ENCODE data around the gene TM9SF1. TPM values are rescaled to one million over a fixed set of nuclear protein-coding genes. Genes with fewer than 3 reads are reported as not detected.
A peak's percentile ranks its signal among the peaks of the same experiment; 100 is the strongest.

TM9SF1 gene
- total and polyA plus RNA-seq, 9 of the 15 experiments (the other 6 are each of a cell fraction or from before 2014, with no cell fraction given) = 5.3 to 20.3 (median 11.8) TPM

DNA sequence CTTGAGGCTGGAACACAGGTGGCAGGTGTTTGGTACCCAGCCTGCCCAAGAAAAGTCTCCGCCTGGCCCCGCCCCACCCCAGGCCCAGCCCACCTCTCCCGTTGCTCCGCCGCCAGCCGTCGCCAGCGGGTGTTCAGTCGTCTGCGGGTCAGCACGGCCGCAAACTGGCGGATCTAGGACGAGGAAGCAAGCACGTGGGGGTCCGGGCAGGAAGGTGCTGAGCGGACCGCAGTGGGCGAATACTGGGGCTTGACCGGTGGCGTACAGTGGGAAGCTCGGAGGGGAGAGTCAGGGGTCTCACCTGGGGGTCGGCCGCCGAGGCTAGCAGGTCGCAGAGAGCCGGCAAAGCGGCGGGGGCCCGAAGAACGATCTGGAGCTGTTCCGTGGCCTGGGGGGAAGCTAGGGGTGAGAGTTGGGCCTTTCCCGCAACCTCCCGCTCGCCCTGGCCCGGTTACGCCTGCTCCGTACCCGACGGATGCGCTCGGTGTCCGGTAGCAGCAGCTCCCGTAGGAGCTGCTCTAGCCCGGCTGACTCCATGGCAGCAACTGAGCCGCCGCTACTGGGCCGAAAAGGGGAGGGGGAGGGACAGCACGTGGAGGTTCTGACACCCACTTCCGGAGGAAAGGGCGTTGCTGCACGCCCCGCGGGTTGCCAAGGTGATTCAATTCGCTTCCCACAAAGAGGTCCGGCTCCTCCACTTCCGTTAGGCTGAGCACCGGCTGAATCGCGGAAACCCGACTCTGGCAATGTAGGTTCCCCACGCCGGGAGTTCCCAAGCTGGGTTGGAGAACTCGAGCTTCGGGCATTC, 6.8 kb downstream of the TM9SF1 start, which contains the start of gene IPO4 (continued):
- TF ChIP-seq, protein P1, sequence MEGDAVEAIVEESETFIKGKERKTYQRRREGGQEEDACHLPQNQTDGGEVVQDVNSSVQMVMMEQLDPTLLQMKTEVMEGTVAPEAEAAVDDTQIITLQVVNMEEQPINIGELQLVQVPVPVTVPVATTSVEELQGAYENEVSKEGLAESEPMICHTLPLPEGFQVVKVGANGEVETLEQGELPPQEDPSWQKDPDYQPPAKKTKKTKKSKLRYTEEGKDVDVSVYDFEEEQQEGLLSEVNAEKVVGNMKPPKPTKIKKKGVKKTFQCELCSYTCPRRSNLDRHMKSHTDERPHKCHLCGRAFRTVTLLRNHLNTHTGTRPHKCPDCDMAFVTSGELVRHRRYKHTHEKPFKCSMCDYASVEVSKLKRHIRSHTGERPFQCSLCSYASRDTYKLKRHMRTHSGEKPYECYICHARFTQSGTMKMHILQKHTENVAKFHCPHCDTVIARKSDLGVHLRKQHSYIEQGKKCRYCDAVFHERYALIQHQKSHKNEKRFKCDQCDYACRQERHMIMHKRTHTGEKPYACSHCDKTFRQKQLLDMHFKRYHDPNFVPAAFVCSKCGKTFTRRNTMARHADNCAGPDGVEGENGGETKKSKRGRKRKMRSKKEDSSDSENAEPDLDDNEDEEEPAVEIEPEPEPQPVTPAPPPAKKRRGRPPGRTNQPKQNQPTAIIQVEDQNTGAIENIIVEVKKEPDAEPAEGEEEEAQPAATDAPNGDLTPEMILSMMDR (IDR thresholded peaks at IDR 0.05 in 2 of 3, conservative IDR thresholded peaks at IDR 0.05 in 1 of 3; ENCODE audit: insufficient read depth in 2 of 3, low read depth in 1 of 3, low read length in 3 of 3) = no peak
- TF ChIP-seq POLR2B (IDR thresholded peaks at IDR 0.05; ENCODE audit: low read depth, partially characterized antibody) (peak; percentile 59), ATF7 (IDR thresholded peaks at IDR 0.05) (peak; percentile 74), RBM22 (IDR thresholded peaks at IDR 0.05; ENCODE audit: low read depth, low read length, poor library complexity, severe bottlenecking) (peak; percentile 95), PTRF (tag; IDR thresholded peaks at IDR 0.05) (no peak), TBL1XR1 (IDR thresholded peaks at IDR 0.05; ENCODE audit: low read length in 2 of 2) (peak in 1 of 2 experiments; percentile 52; a peak in 3 of 4 replicates), ZNF174 (CRISPR knock-in tag; IDR thresholded peaks at IDR 0.05) (no peak), DDX20 (tag; IDR thresholded peaks at IDR 0.05; ENCODE audit: low read depth) (no peak), BCOR (IDR thresholded peaks at IDR 0.05) (no peak), ZNF143 (CRISPR knock-in tag; IDR thresholded peaks at IDR 0.05) (no peak), LARP7 (IDR thresholded peaks at IDR 0.05) (no peak), TCF3 (CRISPR knock-in tag; IDR thresholded peaks at IDR 0.05) (no peak), KDM2B (CRISPR knock-in tag; IDR thresholded peaks at IDR 0.05) (no peak), EP400 (IDR thresholded peaks at IDR 0.05) (peak; percentile 93), PYGO2 (tag; IDR thresholded peaks at IDR 0.05) (no peak), ZC3H8 (IDR thresholded peaks at IDR 0.05) (no peak), GATAD2A (IDR thresholded peaks at IDR 0.05) (no peak), MIER1 (IDR thresholded peaks at IDR 0.05; ENCODE audit: low read depth) (0 out of 2 replicates have a peak, but pooled peaks have one; percentile 36), HNRNPH1 (optimal IDR thresholded peaks at IDR 0.05; ENCODE audit: low read depth, low read length) (no peak)
- TF ChIP-seq, protein P2, sequence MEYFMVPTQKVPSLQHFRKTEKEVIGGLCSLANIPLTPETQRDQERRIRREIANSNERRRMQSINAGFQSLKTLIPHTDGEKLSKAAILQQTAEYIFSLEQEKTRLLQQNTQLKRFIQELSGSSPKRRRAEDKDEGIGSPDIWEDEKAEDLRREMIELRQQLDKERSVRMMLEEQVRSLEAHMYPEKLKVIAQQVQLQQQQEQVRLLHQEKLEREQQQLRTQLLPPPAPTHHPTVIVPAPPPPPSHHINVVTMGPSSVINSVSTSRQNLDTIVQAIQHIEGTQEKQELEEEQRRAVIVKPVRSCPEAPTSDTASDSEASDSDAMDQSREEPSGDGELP (CRISPR knock-in tag; IDR thresholded peaks at IDR 0.05; ENCODE audit: borderline replicate concordance) = peak; percentile 73
- TF ChIP-seq, protein P3, sequence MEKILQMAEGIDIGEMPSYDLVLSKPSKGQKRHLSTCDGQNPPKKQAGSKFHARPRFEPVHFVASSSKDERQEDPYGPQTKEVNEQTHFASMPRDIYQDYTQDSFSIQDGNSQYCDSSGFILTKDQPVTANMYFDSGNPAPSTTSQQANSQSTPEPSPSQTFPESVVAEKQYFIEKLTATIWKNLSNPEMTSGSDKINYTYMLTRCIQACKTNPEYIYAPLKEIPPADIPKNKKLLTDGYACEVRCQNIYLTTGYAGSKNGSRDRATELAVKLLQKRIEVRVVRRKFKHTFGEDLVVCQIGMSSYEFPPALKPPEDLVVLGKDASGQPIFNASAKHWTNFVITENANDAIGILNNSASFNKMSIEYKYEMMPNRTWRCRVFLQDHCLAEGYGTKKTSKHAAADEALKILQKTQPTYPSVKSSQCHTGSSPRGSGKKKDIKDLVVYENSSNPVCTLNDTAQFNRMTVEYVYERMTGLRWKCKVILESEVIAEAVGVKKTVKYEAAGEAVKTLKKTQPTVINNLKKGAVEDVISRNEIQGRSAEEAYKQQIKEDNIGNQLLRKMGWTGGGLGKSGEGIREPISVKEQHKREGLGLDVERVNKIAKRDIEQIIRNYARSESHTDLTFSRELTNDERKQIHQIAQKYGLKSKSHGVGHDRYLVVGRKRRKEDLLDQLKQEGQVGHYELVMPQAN (IDR thresholded peaks at IDR 0.05; ENCODE audit: borderline replicate concordance) = peak; percentile 99
- TF ChIP-seq, protein P4, sequence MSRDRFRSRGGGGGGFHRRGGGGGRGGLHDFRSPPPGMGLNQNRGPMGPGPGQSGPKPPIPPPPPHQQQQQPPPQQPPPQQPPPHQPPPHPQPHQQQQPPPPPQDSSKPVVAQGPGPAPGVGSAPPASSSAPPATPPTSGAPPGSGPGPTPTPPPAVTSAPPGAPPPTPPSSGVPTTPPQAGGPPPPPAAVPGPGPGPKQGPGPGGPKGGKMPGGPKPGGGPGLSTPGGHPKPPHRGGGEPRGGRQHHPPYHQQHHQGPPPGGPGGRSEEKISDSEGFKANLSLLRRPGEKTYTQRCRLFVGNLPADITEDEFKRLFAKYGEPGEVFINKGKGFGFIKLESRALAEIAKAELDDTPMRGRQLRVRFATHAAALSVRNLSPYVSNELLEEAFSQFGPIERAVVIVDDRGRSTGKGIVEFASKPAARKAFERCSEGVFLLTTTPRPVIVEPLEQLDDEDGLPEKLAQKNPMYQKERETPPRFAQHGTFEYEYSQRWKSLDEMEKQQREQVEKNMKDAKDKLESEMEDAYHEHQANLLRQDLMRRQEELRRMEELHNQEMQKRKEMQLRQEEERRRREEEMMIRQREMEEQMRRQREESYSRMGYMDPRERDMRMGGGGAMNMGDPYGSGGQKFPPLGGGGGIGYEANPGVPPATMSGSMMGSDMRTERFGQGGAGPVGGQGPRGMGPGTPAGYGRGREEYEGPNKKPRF (IDR thresholded peaks at IDR 0.05; ENCODE audit: low read depth, low read length) = no peak
